ENCODE data around the gene SPEF2.

DNA sequence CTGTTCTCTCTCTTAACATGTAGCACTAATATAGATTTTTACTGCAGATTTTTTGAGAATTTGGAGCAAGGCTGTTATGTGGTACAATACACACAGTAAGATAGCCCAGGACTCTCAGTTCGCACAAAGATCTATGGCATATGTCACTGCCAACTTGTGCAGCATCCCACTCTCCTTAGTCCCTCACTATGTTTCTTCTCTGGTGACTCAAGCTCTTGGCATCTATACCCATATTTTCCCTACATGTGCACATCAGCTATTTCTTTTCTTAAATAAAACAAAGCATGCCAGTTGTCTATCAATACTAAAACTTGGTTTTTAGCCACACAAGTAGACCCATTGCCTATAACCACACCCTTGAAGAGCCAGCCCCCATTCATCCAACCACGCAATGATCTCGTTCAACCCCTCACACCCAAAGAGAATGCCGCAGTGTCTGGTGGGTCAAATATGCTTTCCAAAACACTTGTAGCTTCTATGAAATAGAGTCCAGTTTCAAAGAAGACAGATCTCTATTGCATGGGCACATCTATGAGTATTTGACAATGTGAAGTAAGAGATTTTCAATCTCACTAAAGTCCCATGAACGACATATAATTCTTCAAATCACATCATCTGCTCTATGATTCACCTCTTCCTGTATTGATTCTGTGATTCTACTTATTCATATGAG, 220.8 kb downstream of the SPEF2 start:
- TF ChIP-seq, protein P1, sequence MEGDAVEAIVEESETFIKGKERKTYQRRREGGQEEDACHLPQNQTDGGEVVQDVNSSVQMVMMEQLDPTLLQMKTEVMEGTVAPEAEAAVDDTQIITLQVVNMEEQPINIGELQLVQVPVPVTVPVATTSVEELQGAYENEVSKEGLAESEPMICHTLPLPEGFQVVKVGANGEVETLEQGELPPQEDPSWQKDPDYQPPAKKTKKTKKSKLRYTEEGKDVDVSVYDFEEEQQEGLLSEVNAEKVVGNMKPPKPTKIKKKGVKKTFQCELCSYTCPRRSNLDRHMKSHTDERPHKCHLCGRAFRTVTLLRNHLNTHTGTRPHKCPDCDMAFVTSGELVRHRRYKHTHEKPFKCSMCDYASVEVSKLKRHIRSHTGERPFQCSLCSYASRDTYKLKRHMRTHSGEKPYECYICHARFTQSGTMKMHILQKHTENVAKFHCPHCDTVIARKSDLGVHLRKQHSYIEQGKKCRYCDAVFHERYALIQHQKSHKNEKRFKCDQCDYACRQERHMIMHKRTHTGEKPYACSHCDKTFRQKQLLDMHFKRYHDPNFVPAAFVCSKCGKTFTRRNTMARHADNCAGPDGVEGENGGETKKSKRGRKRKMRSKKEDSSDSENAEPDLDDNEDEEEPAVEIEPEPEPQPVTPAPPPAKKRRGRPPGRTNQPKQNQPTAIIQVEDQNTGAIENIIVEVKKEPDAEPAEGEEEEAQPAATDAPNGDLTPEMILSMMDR (IDR thresholded peaks at IDR 0.05), result no peak
- TF ChIP-seq, protein P2, sequence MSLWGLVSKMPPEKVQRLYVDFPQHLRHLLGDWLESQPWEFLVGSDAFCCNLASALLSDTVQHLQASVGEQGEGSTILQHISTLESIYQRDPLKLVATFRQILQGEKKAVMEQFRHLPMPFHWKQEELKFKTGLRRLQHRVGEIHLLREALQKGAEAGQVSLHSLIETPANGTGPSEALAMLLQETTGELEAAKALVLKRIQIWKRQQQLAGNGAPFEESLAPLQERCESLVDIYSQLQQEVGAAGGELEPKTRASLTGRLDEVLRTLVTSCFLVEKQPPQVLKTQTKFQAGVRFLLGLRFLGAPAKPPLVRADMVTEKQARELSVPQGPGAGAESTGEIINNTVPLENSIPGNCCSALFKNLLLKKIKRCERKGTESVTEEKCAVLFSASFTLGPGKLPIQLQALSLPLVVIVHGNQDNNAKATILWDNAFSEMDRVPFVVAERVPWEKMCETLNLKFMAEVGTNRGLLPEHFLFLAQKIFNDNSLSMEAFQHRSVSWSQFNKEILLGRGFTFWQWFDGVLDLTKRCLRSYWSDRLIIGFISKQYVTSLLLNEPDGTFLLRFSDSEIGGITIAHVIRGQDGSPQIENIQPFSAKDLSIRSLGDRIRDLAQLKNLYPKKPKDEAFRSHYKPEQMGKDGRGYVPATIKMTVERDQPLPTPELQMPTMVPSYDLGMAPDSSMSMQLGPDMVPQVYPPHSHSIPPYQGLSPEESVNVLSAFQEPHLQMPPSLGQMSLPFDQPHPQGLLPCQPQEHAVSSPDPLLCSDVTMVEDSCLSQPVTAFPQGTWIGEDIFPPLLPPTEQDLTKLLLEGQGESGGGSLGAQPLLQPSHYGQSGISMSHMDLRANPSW (CRISPR knock-in tag; conservative IDR thresholded peaks at IDR 0.05; ENCODE audit: low read depth), result no peak
- TF ChIP-seq USF1 (CRISPR knock-in tag; IDR thresholded peaks at IDR 0.05) (no peak), FOXK1 (CRISPR knock-in tag; IDR thresholded peaks at IDR 0.05) (no peak), CREB1 (CRISPR knock-in tag; IDR thresholded peaks at IDR 0.05) (no peak), NR3C1 (CRISPR knock-in tag; conservative IDR thresholded peaks at IDR 0.05; ENCODE audit: low read depth) (no peak), ELF4 (CRISPR knock-in tag; IDR thresholded peaks at IDR 0.05; ENCODE audit: low read depth) (no peak), TP53 (CRISPR knock-in tag; IDR thresholded peaks at IDR 0.05) (no peak), IRF1 (CRISPR knock-in tag; IDR thresholded peaks at IDR 0.05) (no peak)
- TF ChIP-seq, protein P3, sequence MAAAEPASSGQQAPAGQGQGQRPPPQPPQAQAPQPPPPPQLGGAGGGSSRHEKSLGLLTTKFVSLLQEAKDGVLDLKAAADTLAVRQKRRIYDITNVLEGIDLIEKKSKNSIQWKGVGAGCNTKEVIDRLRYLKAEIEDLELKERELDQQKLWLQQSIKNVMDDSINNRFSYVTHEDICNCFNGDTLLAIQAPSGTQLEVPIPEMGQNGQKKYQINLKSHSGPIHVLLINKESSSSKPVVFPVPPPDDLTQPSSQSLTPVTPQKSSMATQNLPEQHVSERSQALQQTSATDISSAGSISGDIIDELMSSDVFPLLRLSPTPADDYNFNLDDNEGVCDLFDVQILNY (CRISPR knock-in tag; IDR thresholded peaks at IDR 0.05), result no peak
